SK-N-MC (cell line): Measurements from ENCODE around the gene CCDC34.

ENCODE experiments used
- EZH2 ChIP-seq: fragments of 200-600 bp; sonication (generic); IDR thresholded peaks from one replicate; pipeline ENCODE4 v1.6.1; 2017; ENCODE audit warnings: antibody characterized with exemption
- FOXP2 ChIP-seq: optimal IDR thresholded peaks from 2 replicates; pipeline ENCODE3; 2011; ENCODE audit warnings: mild to moderate bottlenecking, moderate library complexity; ENCODE audit not compliant: insufficient read depth; ENCODE audit errors: extremely low read length, control extremely low read depth
- POLR2AphosphoS5 ChIP-seq: IDR thresholded peaks from 2 replicates; pipeline ENCODE4 v1.6.1; 2012; ENCODE audit warnings: mild to moderate bottlenecking, low read depth, low read length, borderline replicate concordance

DNA sequence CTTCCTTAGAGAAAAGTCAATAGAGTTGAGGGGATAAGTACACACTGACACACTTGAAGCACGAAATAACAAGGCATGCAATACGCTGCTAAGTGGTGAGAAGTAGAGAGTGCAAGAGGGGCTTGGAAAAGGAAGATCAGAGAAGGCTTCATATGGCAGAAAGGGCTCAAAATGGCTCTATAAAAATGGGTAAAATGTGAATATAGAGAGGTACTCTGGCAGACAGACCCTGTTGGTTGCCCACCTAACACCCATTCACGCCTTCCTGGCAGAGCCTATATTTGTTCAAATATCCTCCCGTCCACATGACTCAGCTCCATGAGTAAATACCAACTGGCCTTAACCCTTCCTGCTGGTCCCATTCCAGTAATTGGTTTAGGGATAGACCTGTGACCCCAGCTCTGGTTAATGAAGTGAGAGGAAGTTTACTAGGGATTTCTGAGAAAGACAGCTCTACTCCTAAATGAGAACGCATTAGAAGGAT lies 38.9 kb upstream of the CCDC34 start:
- TF ChIP-seq EZH2 (no peak), POLR2AphosphoS5 (no peak), FOXP2 (no peak)
